ENCODE data around the gene LHPP.

GRCh38 chr10:124632064-124632531, 170.5 kb downstream of the LHPP start:
- TF ChIP-seq EZH2 (IDR thresholded peaks at IDR 0.05; ENCODE audit: insufficient read depth, poor library complexity, severe bottlenecking), result no peak
- TF ChIP-seq EZH2phosphoT487 (IDR thresholded peaks at IDR 0.05; ENCODE audit: insufficient read depth, low read depth), result no peak

All from GM23248 (cell line).